ENCODE results near the gene ITGAX.

Gene ITGAX

DNA sequence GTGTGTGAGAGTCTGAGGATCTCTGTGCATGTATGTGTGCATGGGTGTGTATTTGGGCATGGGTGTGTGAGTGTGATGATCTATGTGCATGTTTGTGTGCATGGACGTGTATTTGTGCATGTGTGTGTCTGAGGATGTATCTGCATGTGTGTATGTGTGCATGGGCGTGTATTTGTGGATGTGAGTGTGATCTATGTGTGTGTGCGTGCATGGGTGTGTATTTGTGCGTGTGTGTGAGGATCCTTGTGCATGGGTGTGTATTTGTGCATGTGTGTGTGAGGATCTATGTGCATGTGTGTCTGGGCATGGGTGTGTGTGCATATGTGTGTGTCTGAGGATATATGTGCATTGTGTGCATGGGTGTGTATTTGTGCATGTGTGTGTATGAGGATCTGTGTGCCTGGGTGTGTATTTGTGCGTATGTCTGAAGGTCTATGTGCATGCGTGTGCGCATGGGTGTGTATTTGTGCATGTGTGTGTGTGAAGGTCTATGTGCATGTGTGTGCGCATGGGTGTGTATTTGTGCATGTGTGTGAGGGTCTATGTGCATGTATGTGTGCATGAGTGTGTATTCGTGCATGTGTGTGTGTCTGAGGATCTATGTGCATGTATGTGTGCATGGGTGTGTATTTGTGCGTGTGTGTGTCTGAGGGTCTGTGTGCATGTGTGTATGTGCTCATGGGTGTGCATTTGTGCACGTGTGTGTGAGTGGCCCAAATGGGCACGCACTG, 26.5 kb upstream of the ITGAX start:
- no peak for DNase-seq (ENCODE audit: low read depth)
- TF ChIP-seq, protein P1, sequence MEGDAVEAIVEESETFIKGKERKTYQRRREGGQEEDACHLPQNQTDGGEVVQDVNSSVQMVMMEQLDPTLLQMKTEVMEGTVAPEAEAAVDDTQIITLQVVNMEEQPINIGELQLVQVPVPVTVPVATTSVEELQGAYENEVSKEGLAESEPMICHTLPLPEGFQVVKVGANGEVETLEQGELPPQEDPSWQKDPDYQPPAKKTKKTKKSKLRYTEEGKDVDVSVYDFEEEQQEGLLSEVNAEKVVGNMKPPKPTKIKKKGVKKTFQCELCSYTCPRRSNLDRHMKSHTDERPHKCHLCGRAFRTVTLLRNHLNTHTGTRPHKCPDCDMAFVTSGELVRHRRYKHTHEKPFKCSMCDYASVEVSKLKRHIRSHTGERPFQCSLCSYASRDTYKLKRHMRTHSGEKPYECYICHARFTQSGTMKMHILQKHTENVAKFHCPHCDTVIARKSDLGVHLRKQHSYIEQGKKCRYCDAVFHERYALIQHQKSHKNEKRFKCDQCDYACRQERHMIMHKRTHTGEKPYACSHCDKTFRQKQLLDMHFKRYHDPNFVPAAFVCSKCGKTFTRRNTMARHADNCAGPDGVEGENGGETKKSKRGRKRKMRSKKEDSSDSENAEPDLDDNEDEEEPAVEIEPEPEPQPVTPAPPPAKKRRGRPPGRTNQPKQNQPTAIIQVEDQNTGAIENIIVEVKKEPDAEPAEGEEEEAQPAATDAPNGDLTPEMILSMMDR (conservative IDR thresholded peaks at IDR 0.05; ENCODE audit: low read length): no peak
- H3K4me3 ChIP-seq (ENCODE audit: low read length): no peak overlapping the region

DNA sequence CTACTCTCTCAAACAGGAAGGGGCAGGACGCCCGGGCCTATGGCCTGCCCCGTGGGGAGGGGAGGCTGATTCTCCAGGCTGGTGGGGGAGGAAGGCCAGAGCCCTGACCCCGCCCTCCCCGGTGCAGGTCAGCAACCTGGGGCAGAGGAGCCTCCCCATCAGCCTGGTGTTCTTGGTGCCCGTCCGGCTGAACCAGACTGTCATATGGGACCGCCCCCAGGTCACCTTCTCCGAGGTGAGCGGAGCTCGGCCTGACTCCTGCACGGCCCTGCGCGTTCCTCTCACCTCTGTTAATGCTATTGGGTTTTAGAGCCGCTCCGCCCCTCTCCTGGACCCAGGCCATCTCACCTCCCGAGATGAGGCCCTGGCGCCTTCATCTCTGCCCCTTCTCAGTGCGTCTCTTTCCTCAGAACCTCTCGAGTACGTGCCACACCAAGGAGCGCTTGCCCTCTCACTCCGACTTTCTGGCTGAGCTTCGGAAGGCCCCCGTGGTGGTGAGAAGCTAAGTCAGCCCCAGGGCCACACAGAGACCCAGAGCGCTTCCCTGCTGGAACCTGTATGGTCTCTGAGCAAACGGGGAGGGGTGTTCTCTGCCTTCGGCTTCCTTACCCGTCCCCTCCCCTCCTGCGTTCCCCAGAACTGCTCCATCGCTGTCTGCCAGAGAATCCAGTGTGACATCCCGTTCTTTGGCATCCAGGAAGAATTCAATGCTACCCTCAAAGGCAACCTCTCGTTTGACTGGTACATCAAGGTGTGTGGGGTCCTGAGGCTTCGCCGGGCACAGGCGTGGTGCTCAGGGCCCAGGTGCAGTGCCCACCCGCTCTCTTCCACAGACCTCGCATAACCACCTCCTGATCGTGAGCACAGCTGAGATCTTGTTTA, 25.1 kb upstream of the ITGAX start:
- H3K4me3 ChIP-seq (ENCODE audit: low read length): no peak overlapping the region
- TF ChIP-seq, protein P1 (conservative IDR thresholded peaks at IDR 0.05; ENCODE audit: low read length): no peak
- DNase-seq (ENCODE audit: low read depth): no peak

DNA sequence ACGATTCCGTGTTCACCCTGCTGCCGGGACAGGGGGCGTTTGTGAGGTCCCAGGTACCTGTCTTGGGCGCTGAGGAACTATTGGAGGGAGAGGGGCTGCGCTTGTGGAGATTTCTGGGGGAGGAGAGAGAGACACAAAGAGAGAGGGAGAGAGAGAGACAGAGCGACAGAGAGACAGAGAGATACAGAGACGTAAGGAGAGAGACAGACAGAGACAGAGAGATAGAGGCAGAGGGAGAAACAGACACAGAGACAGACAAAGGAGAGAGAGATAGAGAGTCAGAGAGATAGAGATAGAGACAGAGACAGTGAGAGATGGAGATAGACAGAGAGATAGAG, 24.5 kb upstream of the ITGAX start:
- DNase-seq (ENCODE audit: low read depth): no peak
- TF ChIP-seq, protein P1 (conservative IDR thresholded peaks at IDR 0.05; ENCODE audit: low read length): no peak
- H3K4me3 ChIP-seq (ENCODE audit: low read length): no peak overlapping the region

DNA sequence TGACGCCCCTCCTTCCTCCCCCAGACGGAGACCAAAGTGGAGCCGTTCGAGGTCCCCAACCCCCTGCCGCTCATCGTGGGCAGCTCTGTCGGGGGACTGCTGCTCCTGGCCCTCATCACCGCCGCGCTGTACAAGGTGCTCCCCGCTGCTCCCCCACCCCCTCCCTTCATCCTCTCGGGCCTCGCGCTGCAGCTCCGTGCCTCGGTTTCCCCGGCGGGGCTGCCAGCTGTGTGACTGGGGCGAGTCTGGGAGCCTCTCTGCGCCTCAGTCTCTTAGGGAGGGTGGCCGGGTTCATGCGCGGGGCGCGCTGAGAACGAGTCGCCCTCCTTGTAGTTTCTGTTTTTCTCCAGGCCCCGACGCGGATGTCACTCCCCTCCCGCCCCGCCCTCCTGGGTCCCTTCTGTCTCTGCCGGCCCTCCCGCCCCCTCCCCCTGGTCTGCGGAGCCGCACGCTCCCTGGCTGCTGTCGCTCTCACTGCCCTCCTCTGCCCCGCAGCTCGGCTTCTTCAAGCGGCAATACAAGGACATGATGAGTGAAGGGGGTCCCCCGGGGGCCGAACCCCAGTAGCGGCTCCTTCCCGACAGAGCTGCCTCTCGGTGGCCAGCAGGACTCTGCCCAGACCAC, 23.7 kb upstream of the ITGAX start:
- H3K4me3 ChIP-seq (ENCODE audit: low read length): peak overlapping the region; percentile 12; the same call in 1 of the 2 replicates
- DNase-seq (ENCODE audit: low read depth): no peak
- TF ChIP-seq, protein P1 (conservative IDR thresholded peaks at IDR 0.05; ENCODE audit: low read length): no peak

DNA sequence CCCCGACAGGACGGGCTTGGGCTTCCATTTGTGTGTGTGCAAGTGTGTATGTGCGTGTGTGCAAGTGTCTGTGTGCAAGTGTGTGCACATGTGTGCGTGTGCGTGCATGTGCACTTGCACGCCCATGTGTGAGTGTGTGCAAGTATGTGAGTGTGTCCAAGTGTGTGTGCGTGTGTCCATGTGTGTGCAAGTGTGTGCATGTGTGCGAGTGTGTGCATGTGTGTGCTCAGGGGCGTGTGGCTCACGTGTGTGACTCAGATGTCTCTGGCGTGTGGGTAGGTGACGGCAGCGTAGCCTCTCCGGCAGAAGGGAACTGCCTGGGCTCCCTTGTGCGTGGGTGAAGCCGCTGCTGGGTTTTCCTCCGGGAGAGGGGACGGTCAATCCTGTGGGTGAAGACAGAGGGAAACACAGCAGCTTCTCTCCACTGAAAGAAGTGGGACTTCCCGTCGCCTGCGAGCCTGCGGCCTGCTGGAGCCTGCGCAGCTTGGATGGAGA, 23.1 kb upstream of the ITGAX start:
- DNase-seq (ENCODE audit: low read depth): no peak
- no peak overlapping the region for H3K4me3 ChIP-seq (ENCODE audit: low read length)
- TF ChIP-seq, protein P1 (conservative IDR thresholded peaks at IDR 0.05; ENCODE audit: low read length): no peak

DNA sequence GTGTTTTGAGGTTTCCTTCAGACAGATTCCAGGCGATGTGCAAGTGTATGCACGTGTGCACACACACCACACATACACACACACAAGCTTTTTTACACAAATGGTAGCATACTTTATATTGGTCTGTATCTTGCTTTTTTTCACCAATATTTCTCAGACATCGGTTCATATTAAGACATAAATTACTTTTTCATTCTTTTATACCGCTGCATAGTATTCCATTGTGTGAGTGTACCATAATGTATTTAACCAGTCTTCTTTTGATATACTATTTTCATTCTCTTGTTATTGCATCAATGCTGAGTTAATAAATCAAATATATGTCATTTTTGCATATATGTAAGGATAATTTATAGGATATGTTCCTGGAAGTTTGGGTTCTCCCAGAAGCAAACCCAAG, 22.4 kb upstream of the ITGAX start:
- TF ChIP-seq, protein P1 (conservative IDR thresholded peaks at IDR 0.05; ENCODE audit: low read length): no peak
- no peak for DNase-seq (ENCODE audit: low read depth)
- H3K4me3 ChIP-seq (ENCODE audit: low read length): no peak overlapping the region

Measured in AG10803 (cell line).